Measurements from ENCODE around the gene SLFNL1.

The SLFNL1 gene

GRCh38 chr1:41021526-41022308 lies at the start of gene SLFNL1:
SLFNL1 (minus strand) TSS chr1:41021725; CDS start chr1:41020660, 1,065 bp downstream.
- no peak within 1 kb of the TSS for H3K4me3 ChIP-seq (ENCODE audit: low read depth, low read length)

GRCh38 chr1:41056907-41057306 lies 35.4 kb upstream of the SLFNL1 start:
- no peak overlapping the region for H3K4me3 ChIP-seq (ENCODE audit: low read depth, low read length)

GRCh38 chr1:41053316-41053715 lies 31.8 kb upstream of the SLFNL1 start:
- no peak overlapping the region for H3K4me3 ChIP-seq (ENCODE audit: low read depth, low read length)

- no peak overlapping the region for H3K4me3 ChIP-seq (ENCODE audit: low read depth, low read length)
Observed at GRCh38 chr1:41051022-41051421, 29.5 kb upstream of the SLFNL1 start.

- H3K4me3 ChIP-seq (ENCODE audit: low read depth, low read length), result no peak overlapping the region
Observed at GRCh38 chr1:41048540-41048939, 27.0 kb upstream of the SLFNL1 start.

GRCh38 chr1:41046347-41046775 lies 24.8 kb upstream of the SLFNL1 start:
- no peak overlapping the region for H3K4me3 ChIP-seq (ENCODE audit: low read depth, low read length)

GRCh38 chr1:41045740-41046139 lies 24.2 kb upstream of the SLFNL1 start:
- no peak overlapping the region for H3K4me3 ChIP-seq (ENCODE audit: low read depth, low read length)

GRCh38 chr1:41044187-41044586 lies 22.7 kb upstream of the SLFNL1 start:
- H3K4me3 ChIP-seq (ENCODE audit: low read depth, low read length), result no peak overlapping the region

- H3K4me3 ChIP-seq (ENCODE audit: low read depth, low read length), result no peak overlapping the region
Observed at GRCh38 chr1:41041614-41042270, 20.2 kb upstream of the SLFNL1 start.

- H3K4me3 ChIP-seq (ENCODE audit: low read depth, low read length), result no peak overlapping the region
Observed at GRCh38 chr1:41038110-41038509, 16.6 kb upstream of the SLFNL1 start.

- H3K4me3 ChIP-seq (ENCODE audit: low read depth, low read length), result no peak overlapping the region
Observed at GRCh38 chr1:41037116-41037903, 15.8 kb upstream of the SLFNL1 start.

- H3K4me3 ChIP-seq (ENCODE audit: low read depth, low read length), result no peak overlapping the region
Observed at GRCh38 chr1:41033272-41033671, 11.7 kb upstream of the SLFNL1 start.

- H3K4me3 ChIP-seq (ENCODE audit: low read depth, low read length), result no peak overlapping the region
Observed at GRCh38 chr1:41032147-41032546, 10.6 kb upstream of the SLFNL1 start.

GRCh38 chr1:41030872-41031616 lies 9.5 kb upstream of the SLFNL1 start:
- H3K4me3 ChIP-seq (ENCODE audit: low read depth, low read length), result no peak overlapping the region

- no peak overlapping the region for H3K4me3 ChIP-seq (ENCODE audit: low read depth, low read length)
Observed at GRCh38 chr1:41028034-41028642, 6.6 kb upstream of the SLFNL1 start.

- H3K4me3 ChIP-seq (ENCODE audit: low read depth, low read length), result no peak overlapping the region
Observed at GRCh38 chr1:41025979-41026819, 4.7 kb upstream of the SLFNL1 start.

GRCh38 chr1:41024953-41025352 lies 3.4 kb upstream of the SLFNL1 start:
- H3K4me3 ChIP-seq (ENCODE audit: low read depth, low read length), result no peak overlapping the region

GRCh38 chr1:41023279-41023990 lies 1.9 kb upstream of the SLFNL1 start:
- H3K4me3 ChIP-seq (ENCODE audit: low read depth, low read length), result no peak overlapping the region

- H3K4me3 ChIP-seq (ENCODE audit: low read depth, low read length), result no peak overlapping the region
Observed at GRCh38 chr1:41022424-41022823, 899 bp upstream of the SLFNL1 start.

Measured in iPS-11a (cell line).